Tibial nerve (tissue), 4 donors: Measurements from ENCODE around the gene ZNF264.

ENCODE experiments used
- EP300 ChIP-seq, 2 donors: sonication (generic); formaldehyde crosslinking; IDR thresholded peaks; one replicate each; pipeline ENCODE4 v1.6.1; 2017; ENCODE audit warnings: antibody characterized with exemption in 2 of 2, mild to moderate bottlenecking in 1 of 2
- POLR2A ChIP-seq, 2 donors: fragments of 450-650 bp; IDR thresholded peaks; one replicate each; pipeline ENCODE4 v1.6.1; 2017; ENCODE audit warnings: antibody characterized with exemption in 2 of 2, mild to moderate bottlenecking in 2 of 2, moderate library complexity in 2 of 2
- TF ChIP-seq, protein P1 (sequence below), 5 experiments: fragments of 200-600 bp in 3 of 5; fragments of 450-650 bp in 2 of 5; sonication (generic) in 3 of 5; IDR thresholded peaks; one replicate each; pipeline ENCODE4 v1.5.1; 2016 to 2019; ENCODE audit warnings: antibody characterized with exemption in 5 of 5, mild to moderate bottlenecking in 3 of 5, moderate library complexity in 2 of 5

DNA sequence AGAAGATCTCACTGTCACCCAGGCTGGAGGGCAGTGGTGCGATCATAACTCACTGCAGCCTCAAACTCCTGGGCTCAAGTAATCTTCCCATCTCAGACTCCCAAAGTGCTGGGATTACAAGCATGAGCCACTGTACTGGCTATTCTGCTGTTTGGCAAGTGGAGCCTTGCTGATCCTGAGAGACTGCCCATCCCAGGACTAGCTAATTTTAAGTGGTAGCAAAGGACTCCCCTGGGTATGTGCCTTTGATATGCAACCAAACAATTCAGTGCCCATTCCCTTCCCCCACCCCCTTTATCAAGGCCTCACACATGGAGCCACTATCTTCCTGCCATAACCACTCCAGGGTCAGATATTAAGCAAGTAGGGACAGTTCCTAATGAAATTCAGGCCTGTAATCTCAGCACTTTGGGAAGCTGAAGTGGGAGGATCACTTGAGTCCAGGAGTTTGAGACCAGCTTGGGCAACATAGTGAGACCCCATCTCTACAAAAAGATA is 72.0 kb downstream of the ZNF264 start:
- TF ChIP-seq EP300 (IDR thresholded peaks at IDR 0.05) (no peak), POLR2A (IDR thresholded peaks at IDR 0.05) (no peak)
- TF ChIP-seq, protein P1, sequence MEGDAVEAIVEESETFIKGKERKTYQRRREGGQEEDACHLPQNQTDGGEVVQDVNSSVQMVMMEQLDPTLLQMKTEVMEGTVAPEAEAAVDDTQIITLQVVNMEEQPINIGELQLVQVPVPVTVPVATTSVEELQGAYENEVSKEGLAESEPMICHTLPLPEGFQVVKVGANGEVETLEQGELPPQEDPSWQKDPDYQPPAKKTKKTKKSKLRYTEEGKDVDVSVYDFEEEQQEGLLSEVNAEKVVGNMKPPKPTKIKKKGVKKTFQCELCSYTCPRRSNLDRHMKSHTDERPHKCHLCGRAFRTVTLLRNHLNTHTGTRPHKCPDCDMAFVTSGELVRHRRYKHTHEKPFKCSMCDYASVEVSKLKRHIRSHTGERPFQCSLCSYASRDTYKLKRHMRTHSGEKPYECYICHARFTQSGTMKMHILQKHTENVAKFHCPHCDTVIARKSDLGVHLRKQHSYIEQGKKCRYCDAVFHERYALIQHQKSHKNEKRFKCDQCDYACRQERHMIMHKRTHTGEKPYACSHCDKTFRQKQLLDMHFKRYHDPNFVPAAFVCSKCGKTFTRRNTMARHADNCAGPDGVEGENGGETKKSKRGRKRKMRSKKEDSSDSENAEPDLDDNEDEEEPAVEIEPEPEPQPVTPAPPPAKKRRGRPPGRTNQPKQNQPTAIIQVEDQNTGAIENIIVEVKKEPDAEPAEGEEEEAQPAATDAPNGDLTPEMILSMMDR (IDR thresholded peaks at IDR 0.05): no peak
